Nephron (organoid): ENCODE measurements around the gene ACP2.

Experiments
- H3K27ac Mint-ChIP-seq, 3 experiments: 2 replicates each; pipeline ENCODE4 v1.8.0; 2020; ENCODE audit warnings: mixed read lengths in 3 of 3, mild to moderate bottlenecking in 2 of 3, moderate library complexity in 1 of 3
- H3K27me3 Mint-ChIP-seq: 2 replicates; pipeline ENCODE4 v1.8.0; 2021; ENCODE audit warnings: low read depth, mild to moderate bottlenecking, moderate library complexity, mixed read lengths
- H3K36me3 Mint-ChIP-seq: 2 replicates; pipeline ENCODE4 v1.8.0; 2020; ENCODE audit warnings: low read depth, mixed read lengths
- H3K4me1 Mint-ChIP-seq: 2 replicates; pipeline ENCODE4 v1.8.0; 2020; ENCODE audit warnings: mixed read lengths
- H3K4me3 Mint-ChIP-seq, 3 experiments: 2 replicates each; pipeline ENCODE4 v1.8.0; 2020; ENCODE audit warnings: mild to moderate bottlenecking in 3 of 3, mixed read lengths in 3 of 3, moderate library complexity in 2 of 3
- H3K9me3 Mint-ChIP-seq: 2 replicates; pipeline ENCODE4 v1.8.0; 2020; ENCODE audit warnings: mixed read lengths
- CTCF ChIP-seq, 3 experiments: fragments of 200-600 bp; sonication (generic); IDR thresholded peaks; one replicate each; pipeline ENCODE4 v1.5.0; 2021; ENCODE audit warnings: antibody characterized with exemption in 3 of 3; ENCODE audit not compliant: unreplicated experiment in 3 of 3

ACP2 gene

GRCh38 chr11:47271328-47271727 lies 22.7 kb upstream of the ACP2 start:
- peak overlapping the region in 2 of 3 experiments; percentile 64 to 91 for H3K27ac Mint-ChIP-seq
- peak overlapping the region; percentile 82 to 91 (median 88) for H3K4me3 Mint-ChIP-seq
- no peak for TF ChIP-seq CTCF (IDR thresholded peaks at IDR 0.05; ENCODE audit: unreplicated experiment in 3 of 3)
- H3K9me3 Mint-ChIP-seq: no peaks in the 10 kb centered on the region
- H3K4me1 Mint-ChIP-seq: peaks cover 47% of the 10 kb centered on the region
- no peaks in the 10 kb centered on the region for H3K27me3 Mint-ChIP-seq
- peaks cover 19% of the 10 kb centered on the region for H3K36me3 Mint-ChIP-seq

- Mint-ChIP-seq H3K9me3 (no peaks in the 10 kb centered on the region), H3K4me3 (peak overlapping the region; percentile 82 to 91 (median 88)), H3K4me1 (peaks cover 44% of the 10 kb centered on the region), H3K36me3 (peaks cover 11% of the 10 kb centered on the region), H3K27me3 (no peaks in the 10 kb centered on the region), H3K27ac (peak overlapping the region; percentile 64 to 91 (median 82))
- no peak for TF ChIP-seq CTCF (IDR thresholded peaks at IDR 0.05; ENCODE audit: unreplicated experiment in 3 of 3)
These were observed 22.0 kb upstream of the ACP2 start for GRCh38 chr11:47270331-47271271.

- TF ChIP-seq CTCF (IDR thresholded peaks at IDR 0.05; ENCODE audit: unreplicated experiment in 3 of 3): no peak
- H3K27ac Mint-ChIP-seq: peak within 1 kb of the TSS; percentile 99 to 100 (median 99)
- H3K4me3 Mint-ChIP-seq: peak within 1 kb of the TSS; percentile 82 to 91 (median 90)
- peaks cover 44% of the 10 kb centered on the region for H3K4me1 Mint-ChIP-seq
- no peaks in the 10 kb centered on the region for H3K27me3 Mint-ChIP-seq
- peaks cover 11% of the 10 kb centered on the region for H3K36me3 Mint-ChIP-seq
- no peaks in the 10 kb centered on the region for H3K9me3 Mint-ChIP-seq
These were observed 21.3 kb upstream of the ACP2 start, which contains the start of gene MADD for GRCh38 chr11:47269829-47270305. Gene MADD, plus strand, starts transcription at chr11:47270133.

- no peaks in the 10 kb centered on the region for H3K27me3 Mint-ChIP-seq
- H3K36me3 Mint-ChIP-seq: peaks cover 4% of the 10 kb centered on the region
- peak overlapping the region; percentile 99 to 100 (median 99) for H3K27ac Mint-ChIP-seq
- peaks cover 40% of the 10 kb centered on the region for H3K4me1 Mint-ChIP-seq
- peak; percentile 25 to 37 (median 31) for TF ChIP-seq CTCF (IDR thresholded peaks at IDR 0.05; ENCODE audit: unreplicated experiment in 3 of 3)
- peak overlapping the region; percentile 82 to 90 (median 90) for H3K4me3 Mint-ChIP-seq
- no peaks in the 10 kb centered on the region for H3K9me3 Mint-ChIP-seq
These were observed 20.6 kb upstream of the ACP2 start for GRCh38 chr11:47269002-47269828.

GRCh38 chr11:47268448-47269001 lies 19.9 kb upstream of the ACP2 start:
- Mint-ChIP-seq H3K9me3 (no peaks in the 10 kb centered on the region), H3K36me3 (peaks cover 4% of the 10 kb centered on the region), H3K27ac (peak overlapping the region; percentile 99 to 100 (median 99)), H3K4me3 (peak overlapping the region; percentile 82 to 90 (median 90)), H3K4me1 (peaks cover 35% of the 10 kb centered on the region), H3K27me3 (no peaks in the 10 kb centered on the region)
- no peak for TF ChIP-seq CTCF (IDR thresholded peaks at IDR 0.05; ENCODE audit: unreplicated experiment in 3 of 3)
